ENCODE measurements around the gene EEF1A2.

GRCh38 chr20:63502671-63503172, 3.8 kb upstream of the EEF1A2 start:
- TF ChIP-seq EZH2 (IDR thresholded peaks at IDR 0.05; ENCODE audit: insufficient read depth, low read length) (no peak), CTCF (IDR thresholded peaks at IDR 0.05; ENCODE audit: insufficient read depth, low read depth, low read length) (no peak)

Data from astrocyte (in vitro differentiated cells and primary cell).